Measurements from ENCODE around the gene GSTA2. TPM values are rescaled to one million over a fixed set of nuclear protein-coding genes. Genes with fewer than 3 reads are reported as not detected.
A peak's percentile ranks its signal among the peaks of the same experiment; 100 is the strongest.

Gene GSTA2
- total and polyA plus RNA-seq, 2 of the 13 experiments (the other 11 are each of a cell fraction or from before 2014, with no cell fraction given): 0.75 to 13.7 TPM

- TF ChIP-seq MZF1 (CRISPR knock-in tag; IDR thresholded peaks at IDR 0.05; ENCODE audit: borderline replicate concordance): no peak
- no peak for TF ChIP-seq ZNF777 (CRISPR knock-in tag; IDR thresholded peaks at IDR 0.05)
- TF ChIP-seq FOXP1 (IDR thresholded peaks at IDR 0.05): no peak
- TF ChIP-seq FOXP1 (CRISPR knock-in tag; IDR thresholded peaks at IDR 0.05): peak; percentile 69
- TF ChIP-seq SOX5 (CRISPR knock-in tag; IDR thresholded peaks at IDR 0.05; ENCODE audit: borderline replicate concordance): peak; percentile 68; the same call in 1 of the 2 replicates
- peak; percentile 16; the same call in 1 of the 2 replicates for TF ChIP-seq BCL6 (CRISPR knock-in tag; IDR thresholded peaks at IDR 0.05)
- no peak for TF ChIP-seq ZFP1 (CRISPR knock-in tag; IDR thresholded peaks at IDR 0.05)
- 0 out of 2 replicates have a peak, but pooled peaks have one; percentile 19 for TF ChIP-seq ELF3 (CRISPR knock-in tag; IDR thresholded peaks at IDR 0.05)
- TF ChIP-seq ARID5B (CRISPR knock-in tag; IDR thresholded peaks at IDR 0.05): peak; percentile 72
- TF ChIP-seq, protein P1, sequence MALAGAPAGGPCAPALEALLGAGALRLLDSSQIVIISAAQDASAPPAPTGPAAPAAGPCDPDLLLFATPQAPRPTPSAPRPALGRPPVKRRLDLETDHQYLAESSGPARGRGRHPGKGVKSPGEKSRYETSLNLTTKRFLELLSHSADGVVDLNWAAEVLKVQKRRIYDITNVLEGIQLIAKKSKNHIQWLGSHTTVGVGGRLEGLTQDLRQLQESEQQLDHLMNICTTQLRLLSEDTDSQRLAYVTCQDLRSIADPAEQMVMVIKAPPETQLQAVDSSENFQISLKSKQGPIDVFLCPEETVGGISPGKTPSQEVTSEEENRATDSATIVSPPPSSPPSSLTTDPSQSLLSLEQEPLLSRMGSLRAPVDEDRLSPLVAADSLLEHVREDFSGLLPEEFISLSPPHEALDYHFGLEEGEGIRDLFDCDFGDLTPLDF (CRISPR knock-in tag; IDR thresholded peaks at IDR 0.05): no peak
- TF ChIP-seq PHF20 (CRISPR knock-in tag; IDR thresholded peaks at IDR 0.05): no peak
- TF ChIP-seq HNF4A (CRISPR knock-in tag; IDR thresholded peaks at IDR 0.05): peak; percentile 58
- TF ChIP-seq GATAD2A (CRISPR knock-in tag; IDR thresholded peaks at IDR 0.05): peak; percentile 71; the same call in 1 of the 2 replicates
- no peak for TF ChIP-seq FOXA1 (IDR thresholded peaks at IDR 0.05)
- peak; percentile 75 for TF ChIP-seq FOXA1 (CRISPR knock-in tag; IDR thresholded peaks at IDR 0.05)
- TF ChIP-seq, protein P2, sequence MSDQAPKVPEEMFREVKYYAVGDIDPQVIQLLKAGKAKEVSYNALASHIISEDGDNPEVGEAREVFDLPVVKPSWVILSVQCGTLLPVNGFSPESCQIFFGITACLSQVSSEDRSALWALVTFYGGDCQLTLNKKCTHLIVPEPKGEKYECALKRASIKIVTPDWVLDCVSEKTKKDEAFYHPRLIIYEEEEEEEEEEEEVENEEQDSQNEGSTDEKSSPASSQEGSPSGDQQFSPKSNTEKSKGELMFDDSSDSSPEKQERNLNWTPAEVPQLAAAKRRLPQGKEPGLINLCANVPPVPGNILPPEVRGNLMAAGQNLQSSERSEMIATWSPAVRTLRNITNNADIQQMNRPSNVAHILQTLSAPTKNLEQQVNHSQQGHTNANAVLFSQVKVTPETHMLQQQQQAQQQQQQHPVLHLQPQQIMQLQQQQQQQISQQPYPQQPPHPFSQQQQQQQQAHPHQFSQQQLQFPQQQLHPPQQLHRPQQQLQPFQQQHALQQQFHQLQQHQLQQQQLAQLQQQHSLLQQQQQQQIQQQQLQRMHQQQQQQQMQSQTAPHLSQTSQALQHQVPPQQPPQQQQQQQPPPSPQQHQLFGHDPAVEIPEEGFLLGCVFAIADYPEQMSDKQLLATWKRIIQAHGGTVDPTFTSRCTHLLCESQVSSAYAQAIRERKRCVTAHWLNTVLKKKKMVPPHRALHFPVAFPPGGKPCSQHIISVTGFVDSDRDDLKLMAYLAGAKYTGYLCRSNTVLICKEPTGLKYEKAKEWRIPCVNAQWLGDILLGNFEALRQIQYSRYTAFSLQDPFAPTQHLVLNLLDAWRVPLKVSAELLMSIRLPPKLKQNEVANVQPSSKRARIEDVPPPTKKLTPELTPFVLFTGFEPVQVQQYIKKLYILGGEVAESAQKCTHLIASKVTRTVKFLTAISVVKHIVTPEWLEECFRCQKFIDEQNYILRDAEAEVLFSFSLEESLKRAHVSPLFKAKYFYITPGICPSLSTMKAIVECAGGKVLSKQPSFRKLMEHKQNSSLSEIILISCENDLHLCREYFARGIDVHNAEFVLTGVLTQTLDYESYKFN (CRISPR knock-in tag; conservative IDR thresholded peaks at IDR 0.05): peak; percentile 75
- 0 out of 2 replicates have a peak, but pooled peaks have one; percentile 37 for TF ChIP-seq ZNF234 (CRISPR knock-in tag; conservative IDR thresholded peaks at IDR 0.05)
- TF ChIP-seq ZNF543 (CRISPR knock-in tag; IDR thresholded peaks at IDR 0.05): no peak
- peak; percentile 60; the same call in 1 of the 2 replicates for TF ChIP-seq FOXP4 (CRISPR knock-in tag; IDR thresholded peaks at IDR 0.05)
- no peak for TF ChIP-seq SOX6 (IDR thresholded peaks at IDR 0.05)
- TF ChIP-seq SOX6 (CRISPR knock-in tag; IDR thresholded peaks at IDR 0.05): peak; percentile 86
- TF ChIP-seq, protein P3, sequence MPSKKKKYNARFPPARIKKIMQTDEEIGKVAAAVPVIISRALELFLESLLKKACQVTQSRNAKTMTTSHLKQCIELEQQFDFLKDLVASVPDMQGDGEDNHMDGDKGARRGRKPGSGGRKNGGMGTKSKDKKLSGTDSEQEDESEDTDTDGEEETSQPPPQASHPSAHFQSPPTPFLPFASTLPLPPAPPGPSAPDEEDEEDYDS (CRISPR knock-in tag; IDR thresholded peaks at IDR 0.05): 0 out of 2 replicates have a peak, but pooled peaks have one; percentile 20
Measured at GRCh38 chr6:52787917-52788316, 24.6 kb upstream of the GSTA2 start (continued).
